Ovary (tissue), 3 donors: Measurements from ENCODE around the gene TMEM94.

Experiments
- CTCF ChIP-seq, 3 donors: fragments of 450-650 bp in 2 of 3; fragments of 200-600 bp in 1 of 3; IDR thresholded peaks; one replicate each; pipeline versions ENCODE4 v1.5.1 to v1.8.0; 2016 to 2022; ENCODE audit warnings: antibody characterized with exemption in 3 of 3, mild to moderate bottlenecking in 1 of 3
- POLR2A ChIP-seq: fragments of 450-650 bp; IDR thresholded peaks from one replicate; pipeline ENCODE4 v1.6.1; 2017; ENCODE audit warnings: antibody characterized with exemption, mild to moderate bottlenecking, moderate library complexity
- donor health status: DM: no; HTN: no; CAD: no.

DNA sequence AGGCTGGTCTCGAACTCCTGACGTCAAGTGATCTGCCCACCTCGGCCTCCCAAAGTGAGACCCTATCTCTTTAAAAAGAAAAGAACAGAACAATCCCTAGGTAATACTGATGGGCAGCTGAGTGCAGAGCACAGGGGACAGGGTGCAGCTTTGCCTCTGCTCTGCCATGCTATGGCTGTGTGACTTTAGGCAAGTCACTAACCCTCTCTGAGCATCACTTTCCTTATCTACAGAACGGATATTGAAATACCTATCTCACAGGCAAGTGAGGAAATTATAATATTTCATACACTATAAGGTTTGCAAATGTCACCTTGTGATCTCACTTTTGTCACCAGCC, 54.8 kb downstream of the TMEM94 start:
- TF ChIP-seq CTCF (IDR thresholded peaks at IDR 0.05): no peak
- TF ChIP-seq POLR2A: no peak
